Measurements from ENCODE around the gene SLC35D2.
"Not testable (repeated sequence)": the region's sequence is repeated elsewhere in the genome, so short reads cannot be mapped to it uniquely, and the experiment has no call there.

Gene SLC35D2

GRCh38 chr9:96350866-96351265, 32.6 kb downstream of the SLC35D2 start:
- no peak for DNase-seq

GRCh38 chr9:96348261-96348660, 35.2 kb downstream of the SLC35D2 start:
- no peak for DNase-seq

GRCh38 chr9:96345551-96345950, 38.0 kb downstream of the SLC35D2 start:
- DNase-seq: no peak

GRCh38 chr9:96344458-96345180, 38.9 kb downstream of the SLC35D2 start:
- DNase-seq: no peak

GRCh38 chr9:96343515-96344360, 39.8 kb downstream of the SLC35D2 start:
- no peak for DNase-seq

GRCh38 chr9:96342571-96343245, 40.8 kb downstream of the SLC35D2 start:
- no peak for DNase-seq

- DNase-seq: no peak
Observed at GRCh38 chr9:96340707-96341106, 42.8 kb downstream of the SLC35D2 start.

- DNase-seq: no peak
Observed at GRCh38 chr9:96338299-96338698, 45.2 kb downstream of the SLC35D2 start.

GRCh38 chr9:96333958-96334357, 49.6 kb downstream of the SLC35D2 start:
- DNase-seq: no peak

- no peak for DNase-seq
Observed at GRCh38 chr9:96331236-96331947, 52.1 kb downstream of the SLC35D2 start.

GRCh38 chr9:96327694-96328352, 55.7 kb downstream of the SLC35D2 start:
- DNase-seq: peak; percentile 19 to 23

GRCh38 chr9:96323169-96323568, 60.3 kb downstream of the SLC35D2 start:
- no peak for DNase-seq

GRCh38 chr9:96322736-96323135, 60.8 kb downstream of the SLC35D2 start:
- DNase-seq: not testable (repeated sequence)

- not testable (repeated sequence) for DNase-seq
Observed at GRCh38 chr9:96322210-96322609, 61.3 kb downstream of the SLC35D2 start.

- DNase-seq: no peak
Observed at GRCh38 chr9:96321515-96321914, 62.0 kb downstream of the SLC35D2 start.

- DNase-seq: no peak
Observed at GRCh38 chr9:96320749-96321280, 62.7 kb downstream of the SLC35D2 start.

- no peak for DNase-seq
Observed at GRCh38 chr9:96318921-96319565, 64.5 kb downstream of the SLC35D2 start.

- DNase-seq: no peak
Observed at GRCh38 chr9:96317335-96317980, 66.1 kb downstream of the SLC35D2 start.

- DNase-seq: no peak
Observed at GRCh38 chr9:96309850-96310249, 73.7 kb downstream of the SLC35D2 start.

- not testable (repeated sequence) for DNase-seq
Observed at GRCh38 chr9:96306958-96307357, 76.6 kb downstream of the SLC35D2 start.

GRCh38 chr9:96305171-96305570, 78.3 kb downstream of the SLC35D2 start:
- DNase-seq: no peak
